IPS-NIHi11 (cell line): Measurements from ENCODE around the gene STUB1.
"Not testable (repeated sequence)": the region's sequence is repeated elsewhere in the genome, so short reads cannot be mapped to it uniquely, and the experiment has no call there.

Source experiments
- DNase-seq: peaks from one replicate; pipeline ENCODE4 v3.0.0; 2012; ENCODE audit warnings: mixed read lengths, low spot score

The STUB1 gene

GRCh38 chr16:678858-679813 is 1.1 kb upstream of the STUB1 start:
- DNase-seq = peak; percentile 73

GRCh38 chr16:680625-680945 is 375 bp downstream of the STUB1 start:
- no peak for DNase-seq

- no peak for DNase-seq
Observed at GRCh38 chr16:680967-681745, 946 bp downstream of the STUB1 start.

- no peak for DNase-seq
Observed at GRCh38 chr16:681746-682427, 1.7 kb downstream of the STUB1 start.

GRCh38 chr16:682493-683395 is 2.5 kb downstream of the STUB1 start:
- no peak for DNase-seq

- DNase-seq = no peak
Observed at GRCh38 chr16:683396-684070, 3.3 kb downstream of the STUB1 start.

GRCh38 chr16:684071-684794 is 4.0 kb downstream of the STUB1 start, which contains the start of gene JMJD8:
JMJD8 (minus strand) TSS chr16:684334; CDS start chr16:684319, 15 bp downstream.
- peak; percentile 92 for DNase-seq

GRCh38 chr16:684961-685696 is 4.9 kb downstream of the STUB1 start:
- DNase-seq = no peak

- DNase-seq = peak; percentile 54
Observed at GRCh38 chr16:685967-686366, 5.8 kb downstream of the STUB1 start.

GRCh38 chr16:686459-687260 is 6.5 kb downstream of the STUB1 start:
- DNase-seq = no peak

- no peak for DNase-seq
Observed at GRCh38 chr16:687499-687898, 7.3 kb downstream of the STUB1 start.

GRCh38 chr16:689175-689897 is 9.1 kb downstream of the STUB1 start:
- no peak for DNase-seq

GRCh38 chr16:691242-691641 is 11.0 kb downstream of the STUB1 start:
- DNase-seq = not testable (repeated sequence)

GRCh38 chr16:692356-693108 is 12.3 kb downstream of the STUB1 start:
- no peak for DNase-seq

GRCh38 chr16:693364-693763 is 13.2 kb downstream of the STUB1 start:
- DNase-seq = no peak

GRCh38 chr16:693766-694165 is 13.6 kb downstream of the STUB1 start:
- DNase-seq = no peak

- peak; percentile 62 for DNase-seq
Observed at GRCh38 chr16:694187-694862, 14.1 kb downstream of the STUB1 start.
